Smooth muscle cell (in vitro differentiated cells): ENCODE results near the gene MCC. TPM values are rescaled to one million over a fixed set of nuclear protein-coding genes. Genes with fewer than 3 reads are reported as not detected.

ENCODE experiments used
- DNase-seq: peaks from one replicate; lab custom pipeline; 2025; ENCODE audit not compliant: unreplicated experiment; lab: John Stamatoyannopoulos, UW
- H2AFZ ChIP-seq: fragments of 200-600 bp; sonication (generic); 2 replicates; pipeline ENCODE4 v1.6.0; 2016; ENCODE audit warnings: antibody characterized with exemption, low read depth, mild to moderate bottlenecking
- H3F3A ChIP-seq: fragments of 200-600 bp; sonication (generic); 2 replicates; pipeline ENCODE4 v1.6.0; 2017; ENCODE audit warnings: antibody characterized with exemption, low read depth
- H3K27ac ChIP-seq: fragments of 200-600 bp; sonication (generic); 2 replicates; pipeline ENCODE4 v1.5.1; 2016; ENCODE audit warnings: low read depth, mild to moderate bottlenecking
- H3K27me3 ChIP-seq: fragments of 200-600 bp; sonication (generic); 2 replicates; pipeline ENCODE4 v1.6.1; 2016; ENCODE audit warnings: low read depth, mild to moderate bottlenecking
- H3K36me3 ChIP-seq: fragments of 200-600 bp; sonication (generic); 2 replicates; pipeline ENCODE4 v1.5.1; 2016; ENCODE audit warnings: low read depth
- H3K4me1 ChIP-seq: fragments of 200-600 bp; sonication (generic); 2 replicates; pipeline ENCODE4 v1.5.1; 2016; ENCODE audit warnings: low read depth
- H3K4me2 ChIP-seq: fragments of 200-600 bp; sonication (generic); 2 replicates; pipeline ENCODE4 v1.6.0; 2016; ENCODE audit warnings: mild to moderate bottlenecking
- H3K4me3 ChIP-seq: fragments of 200-600 bp; sonication (generic); 2 replicates; pipeline ENCODE4 v1.5.1; 2016; ENCODE audit warnings: mild to moderate bottlenecking
- H3K79me2 ChIP-seq: fragments of 200-600 bp; sonication (generic); 2 replicates; pipeline ENCODE4 v1.6.0; 2016; ENCODE audit warnings: low read depth, mild to moderate bottlenecking
- H3K9ac ChIP-seq: fragments of 200-600 bp; sonication (generic); 2 replicates; pipeline ENCODE4 v1.6.0; 2016; ENCODE audit warnings: low read depth
- H3K9me3 ChIP-seq: fragments of 200-600 bp; sonication (generic); replicated peaks from 2 replicates; pipeline ENCODE4 v1.5.1; 2016; ENCODE audit warnings: low read depth
- H4K20me1 ChIP-seq: fragments of 200-600 bp; sonication (generic); 2 replicates; pipeline ENCODE4 v1.6.0; 2016; ENCODE audit warnings: low read depth
- CTCF ChIP-seq: fragments of 200-600 bp; sonication (generic); IDR thresholded peaks from 2 replicates; pipeline ENCODE4 v1.5.1; 2017; ENCODE audit warnings: borderline replicate concordance, mild to moderate bottlenecking, antibody characterized with exemption; ENCODE audit not compliant: insufficient read depth, poor library complexity, severe bottlenecking
- WGBS: methylation state at CpG from one replicate; pipeline ENCODE4 v1.1.7; 2016; ENCODE audit warnings: low lambda C conversion rate; 5-methylcytosine and 5-hydroxymethylcytosine counted together
- polyA plus RNA-seq: library from polyadenylated mRNA; unstranded; fragments of >200 nt; fragmentation: Nextera tagmentation; extraction: Ambion mirVana; gene quantifications from 2 replicates; pipeline ENCODE4 v1.2.1, GENCODE V29; 2016
- total RNA-seq: library from RNA; depleted of rRNA; stranded (reverse); fragments of >200 nt; gene quantifications from 2 replicates; pipeline ENCODE4 v1.2.3, GENCODE V29; 2014

Gene MCC
- total and polyA plus RNA-seq, 2 experiments from 2014 or later, result 5.8 to 19.2 TPM

- no peaks in the 10 kb centered on the region for H3K36me3 ChIP-seq
- H3K79me2 ChIP-seq, result peaks cover 70% of the 10 kb centered on the region
- no peaks in the 10 kb centered on the region for H3K27me3 ChIP-seq
- H3K4me3 ChIP-seq, result no peak overlapping the region
- no peak for TF ChIP-seq CTCF
- peaks cover 4% of the 10 kb centered on the region for H3K4me1 ChIP-seq
- no peak for DNase-seq
- H3K27ac ChIP-seq, result no peak overlapping the region
- H3K9me3 ChIP-seq, result no peaks in the 10 kb centered on the region
- no peak overlapping the region for H3K4me2 ChIP-seq
- H3F3A ChIP-seq, result no peaks in the 10 kb centered on the region
- peaks cover 3% of the 10 kb centered on the region for H4K20me1 ChIP-seq
- no peak overlapping the region for H2AFZ ChIP-seq
- no peak overlapping the region for H3K9ac ChIP-seq
Observed at GRCh38 chr5:113520429-113520828, 32.2 kb upstream of the MCC start.

GRCh38 chr5:113519412-113519811 lies 31.2 kb upstream of the MCC start:
- no peak overlapping the region for H3K9ac ChIP-seq
- H3K27ac ChIP-seq, result no peak overlapping the region
- TF ChIP-seq CTCF, result no peak
- H3K79me2 ChIP-seq, result peaks cover 68% of the 10 kb centered on the region
- H2AFZ ChIP-seq, result no peak overlapping the region
- no peaks in the 10 kb centered on the region for H3K9me3 ChIP-seq
- no peak overlapping the region for H3K4me3 ChIP-seq
- DNase-seq, result no peak
- 99% methylated on average over 2 of the region's 2 CpGs for WGBS
- no peak overlapping the region for H3K4me2 ChIP-seq
- H3K4me1 ChIP-seq, result peaks cover 9% of the 10 kb centered on the region
- H4K20me1 ChIP-seq, result peaks cover 3% of the 10 kb centered on the region
- no peaks in the 10 kb centered on the region for H3K27me3 ChIP-seq
- no peaks in the 10 kb centered on the region for H3F3A ChIP-seq
- H3K36me3 ChIP-seq, result no peaks in the 10 kb centered on the region

GRCh38 chr5:113518884-113519283 lies 30.6 kb upstream of the MCC start:
- Histone ChIP-seq H3K4me3 (no peak overlapping the region), H3K27me3 (no peaks in the 10 kb centered on the region), H3K9ac (no peak overlapping the region), H3K4me1 (peaks cover 10% of the 10 kb centered on the region), H3F3A (no peaks in the 10 kb centered on the region), H3K4me2 (no peak overlapping the region), H2AFZ (no peak overlapping the region), H3K79me2 (peaks cover 66% of the 10 kb centered on the region), H3K9me3 (no peaks in the 10 kb centered on the region), H3K27ac (no peak overlapping the region), H4K20me1 (peaks cover 3% of the 10 kb centered on the region), H3K36me3 (no peaks in the 10 kb centered on the region)
- TF ChIP-seq CTCF, result no peak
- no peak for DNase-seq
- 97% methylated on average over 4 of the region's 4 CpGs for WGBS

GRCh38 chr5:113514289-113514635 lies 26.0 kb upstream of the MCC start:
- Histone ChIP-seq H3K9ac (peak overlapping the region; percentile 95), H3F3A (no peaks in the 10 kb centered on the region), H4K20me1 (no peaks in the 10 kb centered on the region), H3K9me3 (no peaks in the 10 kb centered on the region), H3K27me3 (no peaks in the 10 kb centered on the region), H3K79me2 (peaks cover 39% of the 10 kb centered on the region), H3K36me3 (no peaks in the 10 kb centered on the region), H3K4me1 (peaks cover 10% of the 10 kb centered on the region), H3K4me3 (peak overlapping the region; percentile 69), H3K27ac (peak overlapping the region; percentile 79), H3K4me2 (peak overlapping the region; percentile 86), H2AFZ (peak overlapping the region; percentile 90)
- 13% methylated on average over 9 of the region's 9 CpGs for WGBS
- no peak for DNase-seq
- TF ChIP-seq CTCF, result no peak
